Caco-2 (cell line): Measurements from ENCODE around the gene MAPK14. TPM values are rescaled to one million over a fixed set of nuclear protein-coding genes. Genes with fewer than 3 reads are reported as not detected.
A peak's percentile ranks its signal among the peaks of the same experiment; 100 is the strongest.

Experiments used
- BruUV-seq: library from RNA; stranded (reverse); fragments of 400-500 nt; replicated peaks from 2 replicates; lab custom pipeline; 2021; lab: Mats Ljungman, UMichigan
- CTCF ChIA-PET: fragments of 300-600 bp; sonication (Branson Sonifier 250); formaldehyde crosslinking; loops from one replicate; lab custom pipeline; 2022; ENCODE audit warnings: antibody characterized with exemption; lab: Charles Lee
- POLR2A ChIA-PET: fragments of 300-600 bp; sonication (Branson Sonifier 250); formaldehyde crosslinking; loops from one replicate; lab custom pipeline; 2022; ENCODE audit warnings: antibody characterized with exemption; lab: Charles Lee
- DNase-seq, 2 experiments: peaks; one replicate each; pipeline versions ENCODE4 v3.0.0 to v3.0.0-alpha.2; 2020 to 2022
- H3K27me3 ChIP-seq: replicated peaks from 2 replicates; pipeline ENCODE4 v1.6.0; 2011; ENCODE audit warnings: low read length; ENCODE audit not compliant: control insufficient read depth, insufficient read depth
- H3K36me3 ChIP-seq: 2 replicates; pipeline ENCODE4 v1.5.1; 2011; ENCODE audit warnings: low read length; ENCODE audit not compliant: control insufficient read depth, insufficient read depth
- H3K4me1 ChIP-seq: fragments of 250-450 bp; sonication (Bioruptor Pico); 2 replicates; pipeline ENCODE4 v1.5.1; 2020; ENCODE audit warnings: mild to moderate bottlenecking
- H3K4me3 ChIP-seq: 2 replicates; pipeline ENCODE4 v1.5.1; 2011; ENCODE audit warnings: low read depth, mild to moderate bottlenecking, control low read depth, low read length
- H3K9me3 ChIP-seq: fragments of 250-450 bp; sonication (Bioruptor Pico); 2 replicates; pipeline ENCODE4 v1.5.1; 2020; ENCODE audit warnings: mild to moderate bottlenecking, moderate library complexity
- H3K27ac Mint-ChIP-seq: one replicate; pipeline ENCODE4 v1.8.0; 2022; ENCODE audit warnings: mixed read lengths; ENCODE audit not compliant: unreplicated experiment
- H3K27me3 Mint-ChIP-seq: one replicate; pipeline ENCODE4 v1.8.0; 2022; ENCODE audit warnings: mixed read lengths; ENCODE audit not compliant: insufficient read depth, unreplicated experiment
- H3K36me3 Mint-ChIP-seq: one replicate; pipeline ENCODE4 v1.8.0; 2022; ENCODE audit warnings: mild to moderate bottlenecking, mixed read lengths; ENCODE audit not compliant: insufficient read depth, unreplicated experiment
- H3K4me1 Mint-ChIP-seq: one replicate; pipeline ENCODE4 v1.8.0; 2022; ENCODE audit warnings: low read depth, mixed read lengths; ENCODE audit not compliant: unreplicated experiment
- H3K4me3 Mint-ChIP-seq: one replicate; pipeline ENCODE4 v1.8.0; 2022; ENCODE audit warnings: mild to moderate bottlenecking, moderate library complexity, mixed read lengths; ENCODE audit not compliant: unreplicated experiment
- H3K9me3 Mint-ChIP-seq: one replicate; pipeline ENCODE4 v1.8.0; 2022; ENCODE audit warnings: mixed read lengths; ENCODE audit not compliant: unreplicated experiment
- intact Hi-C: fragments of 100-400 bp; cut with micrococcal nuclease; formaldehyde crosslinking; loops from one replicate; pipeline ENCODE4 v1.10.0; 2022; ENCODE audit not compliant: unreplicated experiment
- total RNA-seq: library from RNA; stranded (reverse); gene quantifications from 2 replicates; pipeline ENCODE4 v1.2.3, GENCODE V29; 2022
- TF ChIP-seq, protein P1 (sequence below), 2 experiments: fragments of 200-600 bp in 1 of 2; IDR thresholded peaks; 1 replicate in 1 of 2; 2 replicates in 1 of 2; pipeline versions ENCODE4 v1.5.1 to v1.8.0; 2011 to 2022; ENCODE audit warnings: antibody characterized with exemption in 1 of 2, control low read depth in 1 of 2, inconsistent platforms in 1 of 2, low read depth in 1 of 2, low read length in 1 of 2, mild to moderate bottlenecking in 1 of 2, moderate library complexity in 1 of 2; ENCODE audit not compliant: insufficient read depth in 1 of 2, severe bottlenecking in 1 of 2, unreplicated experiment in 1 of 2

Gene MAPK14
- total RNA-seq, 1 experiment from 2014 or later: 72.0 TPM

DNA sequence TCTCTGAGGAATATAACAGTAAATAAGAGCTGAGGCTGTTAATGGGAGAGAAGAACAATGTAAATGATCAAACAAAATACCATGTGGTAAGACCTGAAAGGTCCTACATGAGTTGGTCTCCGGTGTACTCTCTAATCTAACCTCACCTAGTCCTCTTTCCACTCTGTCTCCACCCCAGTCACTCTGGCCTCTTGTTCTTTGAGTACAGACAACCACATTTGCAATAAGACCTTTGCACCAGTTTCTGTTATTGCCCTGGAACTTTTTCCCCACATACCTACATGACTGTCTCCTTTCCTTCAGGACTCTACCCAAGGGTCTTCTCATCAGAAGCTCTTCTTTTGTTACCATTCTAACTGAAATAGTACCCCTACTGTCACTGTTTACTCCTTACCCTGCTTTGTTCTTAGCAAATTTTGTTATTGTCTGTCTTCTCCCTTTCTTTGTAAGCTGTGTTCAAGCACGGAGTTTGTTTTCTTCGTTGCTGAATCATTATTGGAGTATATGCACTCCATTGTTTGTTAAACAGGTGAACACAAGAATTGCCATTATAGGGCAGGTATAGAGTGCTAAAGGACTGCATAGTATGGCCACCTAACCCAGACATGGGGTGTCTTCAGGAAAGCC is 37.3 kb downstream of the MAPK14 start:
- intact Hi-C loops: loop anchor here (2.0 kb wide), 1 partner anchor 38 kb away; the partner anchor contains the start of gene MAPK14
- no peak overlapping the region for H3K4me3 ChIP-seq
- Mint-ChIP-seq H3K4me1 (peaks cover 36% of the 10 kb centered on the region), H3K9me3 (no peaks in the 10 kb centered on the region), H3K27me3 (no peaks in the 10 kb centered on the region), H3K27ac (peak overlapping the region; percentile 45), H3K4me3 (peak overlapping the region; percentile 12), H3K36me3 (peaks cover 18% of the 10 kb centered on the region)
- no TSS peak for BruUV-seq
- no peaks in the 10 kb centered on the region for H3K9me3 ChIP-seq
- CTCF ChIA-PET: interaction anchor here (1.7 kb wide), 1 partner anchor 37 kb away, joined by 4 read pairs; the partner anchor contains the start of gene MAPK14
- H3K36me3 ChIP-seq: no peaks in the 10 kb centered on the region; the same call in 1 of the 2 replicates
- H3K27me3 ChIP-seq: no peaks in the 10 kb centered on the region
- POLR2A ChIA-PET: interaction anchor here (0.5 kb wide), 2 partner anchors 365 to 535 kb away, joined by 3 to 4 read pairs; no protein-coding TSS in a partner anchor
- TF ChIP-seq, protein P1, sequence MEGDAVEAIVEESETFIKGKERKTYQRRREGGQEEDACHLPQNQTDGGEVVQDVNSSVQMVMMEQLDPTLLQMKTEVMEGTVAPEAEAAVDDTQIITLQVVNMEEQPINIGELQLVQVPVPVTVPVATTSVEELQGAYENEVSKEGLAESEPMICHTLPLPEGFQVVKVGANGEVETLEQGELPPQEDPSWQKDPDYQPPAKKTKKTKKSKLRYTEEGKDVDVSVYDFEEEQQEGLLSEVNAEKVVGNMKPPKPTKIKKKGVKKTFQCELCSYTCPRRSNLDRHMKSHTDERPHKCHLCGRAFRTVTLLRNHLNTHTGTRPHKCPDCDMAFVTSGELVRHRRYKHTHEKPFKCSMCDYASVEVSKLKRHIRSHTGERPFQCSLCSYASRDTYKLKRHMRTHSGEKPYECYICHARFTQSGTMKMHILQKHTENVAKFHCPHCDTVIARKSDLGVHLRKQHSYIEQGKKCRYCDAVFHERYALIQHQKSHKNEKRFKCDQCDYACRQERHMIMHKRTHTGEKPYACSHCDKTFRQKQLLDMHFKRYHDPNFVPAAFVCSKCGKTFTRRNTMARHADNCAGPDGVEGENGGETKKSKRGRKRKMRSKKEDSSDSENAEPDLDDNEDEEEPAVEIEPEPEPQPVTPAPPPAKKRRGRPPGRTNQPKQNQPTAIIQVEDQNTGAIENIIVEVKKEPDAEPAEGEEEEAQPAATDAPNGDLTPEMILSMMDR (IDR thresholded peaks at IDR 0.05; ENCODE audit: insufficient read depth in 1 of 2, low read depth in 1 of 2, low read length in 1 of 2, severe bottlenecking in 1 of 2, unreplicated experiment in 1 of 2): no peak
- DNase-seq: peak; percentile 31 to 58
- H3K4me1 ChIP-seq: peaks cover 57% of the 10 kb centered on the region

- peaks cover 36% of the 10 kb centered on the region for H3K4me1 Mint-ChIP-seq
- intact Hi-C loops: loop anchor here (2.0 kb wide), 1 partner anchor 39 kb away; the partner anchor contains the start of gene MAPK14
Observed at GRCh38 chr6:36065916-36066315, 38.3 kb downstream of the MAPK14 start.

DNA sequence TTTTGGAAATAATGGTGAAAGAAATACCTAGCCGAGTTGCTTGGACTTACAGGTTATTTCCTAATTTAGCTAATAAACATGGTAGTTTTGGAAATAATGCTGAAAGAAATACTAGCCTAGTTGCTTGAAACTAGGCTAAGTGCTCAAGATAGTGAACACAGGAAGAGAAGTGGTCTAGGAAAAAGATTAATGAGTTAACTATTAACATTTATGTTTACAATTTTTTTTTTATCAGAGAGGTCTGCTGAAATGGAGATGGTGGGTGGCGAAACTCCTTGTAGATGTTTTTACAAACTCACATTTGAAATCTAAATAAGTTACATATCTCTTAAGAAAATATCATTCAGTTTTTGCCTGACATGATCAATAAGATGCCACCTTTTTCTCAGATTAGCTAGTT is 39.2 kb downstream of the MAPK14 start:
- TF ChIP-seq, protein P1 (IDR thresholded peaks at IDR 0.05; ENCODE audit: insufficient read depth in 1 of 2, low read depth in 1 of 2, low read length in 1 of 2, severe bottlenecking in 1 of 2, unreplicated experiment in 1 of 2): no peak
- H3K9me3 ChIP-seq: no peaks in the 10 kb centered on the region

More at GRCh38 chr6:36065916-36066315, 38.3 kb downstream of the MAPK14 start:
- H3K4me3 Mint-ChIP-seq: no peak overlapping the region
- ChIA-PET CTCF (interaction anchor here (0.6 to 1.7 kb wide), 2 partner anchors 38 to 86 kb away, joined by 4 to 5 read pairs; partner anchors contain the start of gene MAPK14), POLR2A (interaction anchor here (0.6 kb wide), 1 partner anchor 38 kb away, joined by 4 read pairs; the partner anchor contains the start of gene MAPK14)
- DNase-seq: no peak
- H3K9me3 Mint-ChIP-seq: no peaks in the 10 kb centered on the region
- H3K36me3 ChIP-seq: no peaks in the 10 kb centered on the region
- H3K4me3 ChIP-seq: no peak overlapping the region
- no TSS peak for BruUV-seq
- no peaks in the 10 kb centered on the region for H3K9me3 ChIP-seq
- H3K36me3 Mint-ChIP-seq: peaks cover 11% of the 10 kb centered on the region
- H3K27me3 ChIP-seq: no peaks in the 10 kb centered on the region
- no peak overlapping the region for H3K27ac Mint-ChIP-seq
- peaks cover 57% of the 10 kb centered on the region for H3K4me1 ChIP-seq
- TF ChIP-seq, protein P1 (IDR thresholded peaks at IDR 0.05; ENCODE audit: insufficient read depth in 1 of 2, low read depth in 1 of 2, low read length in 1 of 2, severe bottlenecking in 1 of 2, unreplicated experiment in 1 of 2): no peak
- no peaks in the 10 kb centered on the region for H3K27me3 Mint-ChIP-seq

More for the DNA sequence above, 39.2 kb downstream of the MAPK14 start:
- ChIA-PET POLR2A (no interaction called here), CTCF (no interaction called here)
- H3K36me3 ChIP-seq: no peaks in the 10 kb centered on the region
- Mint-ChIP-seq H3K36me3 (peaks cover 11% of the 10 kb centered on the region), H3K4me3 (peak overlapping the region; percentile 2), H3K27me3 (no peaks in the 10 kb centered on the region), H3K9me3 (no peaks in the 10 kb centered on the region), H3K27ac (peak overlapping the region; percentile 3), H3K4me1 (peaks cover 36% of the 10 kb centered on the region)
- H3K27me3 ChIP-seq: no peaks in the 10 kb centered on the region
- intact Hi-C loops: no loop called here
- H3K4me3 ChIP-seq: no peak overlapping the region
- H3K4me1 ChIP-seq: peaks cover 57% of the 10 kb centered on the region
- no peak for DNase-seq
- no TSS peak for BruUV-seq
